Liver (tissue), 9 donors: ENCODE data around the gene TOP1. TPM values are rescaled to one million over a fixed set of nuclear protein-coding genes. Genes with fewer than 3 reads are reported as not detected.

Experiments
- DNase-seq: peaks from one replicate; pipeline ENCODE4 v3.0.0-alpha.2; 2017; ENCODE audit warnings: low spot score
- H3K27ac ChIP-seq, 2 donors: one replicate each; pipeline ENCODE4 v1.7.0; 2013; ENCODE audit warnings: inconsistent platforms in 2 of 2, low read length in 2 of 2, control low read depth in 1 of 2, low read depth in 1 of 2, mild to moderate bottlenecking in 1 of 2
- H3K27me3 ChIP-seq, 4 donors: one replicate each; pipeline versions ENCODE4 v1.6.1 to v1.7.0; 2013; ENCODE audit warnings: low read length in 3 of 4, inconsistent platforms in 1 of 4, mild to moderate bottlenecking in 1 of 4, moderate library complexity in 1 of 4; ENCODE audit not compliant: control insufficient read depth in 4 of 4, insufficient read depth in 4 of 4
- H3K36me3 ChIP-seq, 4 donors: one replicate each; pipeline versions ENCODE4 v1.6.1 to v1.7.0; 2013; ENCODE audit warnings: low read length in 3 of 4, mild to moderate bottlenecking in 3 of 4, low read depth in 1 of 4, moderate library complexity in 1 of 4; ENCODE audit not compliant: control insufficient read depth in 4 of 4, insufficient read depth in 3 of 4
- H3K4me1 ChIP-seq, 4 donors: one replicate each; pipeline versions ENCODE4 v1.6.1 to v1.7.0; 2013; ENCODE audit warnings: low read length in 3 of 4, mild to moderate bottlenecking in 3 of 4, moderate library complexity in 1 of 4; ENCODE audit not compliant: control insufficient read depth in 4 of 4, insufficient read depth in 4 of 4
- H3K4me3 ChIP-seq, 3 donors: one replicate each; pipeline versions ENCODE4 v1.6.1 to v1.7.0; 2013; ENCODE audit warnings: low read length in 3 of 3, control low read depth in 1 of 3, low read depth in 1 of 3, mild to moderate bottlenecking in 1 of 3
- H3K9ac ChIP-seq, 2 donors: one replicate each; pipeline ENCODE4 v1.7.0; 2013; ENCODE audit warnings: low read length in 2 of 2, mild to moderate bottlenecking in 2 of 2, moderate library complexity in 2 of 2, control low read depth in 1 of 2, low read depth in 1 of 2
- H3K9me3 ChIP-seq, 4 donors: one replicate each; pipeline versions ENCODE4 v1.6.1 to v1.7.0; 2013; ENCODE audit warnings: low read length in 3 of 4; ENCODE audit not compliant: control insufficient read depth in 4 of 4
- ATF3 ChIP-seq: IDR thresholded peaks from 2 replicates; pipeline ENCODE4 v1.6.1; 2016; ENCODE audit warnings: antibody characterized with exemption
- CTCF ChIP-seq: fragments of 150-350 bp; IDR thresholded peaks from 2 replicates; pipeline ENCODE4 v1.5.1; 2017; ENCODE audit warnings: improper control_type of control experiment, low read depth, low read length; ENCODE audit not compliant: missing input control
- EGR1 ChIP-seq, 2 donors: IDR thresholded peaks; 2 replicates each; pipeline ENCODE4 v1.6.1; 2016 to 2018; ENCODE audit warnings: antibody characterized with exemption in 2 of 2, low read depth in 2 of 2
- FOXA1 ChIP-seq: IDR thresholded peaks from 2 replicates; pipeline ENCODE4 v1.6.1; 2016; ENCODE audit warnings: antibody characterized with exemption
- FOXA2 ChIP-seq: IDR thresholded peaks from 2 replicates; pipeline ENCODE4 v1.6.1; 2016; ENCODE audit warnings: antibody characterized with exemption
- HNF4A ChIP-seq, 2 donors: conservative IDR thresholded peaks; 2 replicates each; pipeline ENCODE4 v1.6.1; 2016; ENCODE audit warnings: antibody characterized with exemption in 2 of 2, mild to moderate bottlenecking in 2 of 2
- HNF4G ChIP-seq: IDR thresholded peaks from 2 replicates; pipeline ENCODE4 v1.6.1; 2016; ENCODE audit warnings: antibody characterized with exemption
- JUND ChIP-seq, 2 donors: IDR thresholded peaks; 2 replicates each; pipeline ENCODE4 v1.6.1; 2016; ENCODE audit warnings: antibody characterized with exemption in 2 of 2
- MAX ChIP-seq: IDR thresholded peaks from 2 replicates; pipeline ENCODE4 v1.6.1; 2016; ENCODE audit warnings: antibody characterized with exemption
- NR2F2 ChIP-seq: IDR thresholded peaks from 2 replicates; pipeline ENCODE4 v1.6.1; 2016; ENCODE audit warnings: antibody characterized with exemption
- RAD21 ChIP-seq, 2 donors: IDR thresholded peaks; 2 replicates each; pipeline ENCODE4 v1.6.1; 2016; ENCODE audit warnings: antibody characterized with exemption in 2 of 2, mild to moderate bottlenecking in 2 of 2
- RXRA ChIP-seq, 2 donors: IDR thresholded peaks; 2 replicates each; pipeline ENCODE4 v1.6.1; 2017 to 2018; ENCODE audit warnings: antibody characterized with exemption in 2 of 2, mild to moderate bottlenecking in 1 of 2
- SP1 ChIP-seq: IDR thresholded peaks from 2 replicates; pipeline ENCODE4 v1.6.1; 2018; ENCODE audit warnings: antibody characterized with exemption, mild to moderate bottlenecking
- TAF1 ChIP-seq: conservative IDR thresholded peaks from 2 replicates; pipeline ENCODE4 v1.6.1; 2016; ENCODE audit warnings: antibody characterized with exemption, mild to moderate bottlenecking
- YY1 ChIP-seq: IDR thresholded peaks from 2 replicates; pipeline ENCODE4 v1.6.1; 2016; ENCODE audit warnings: antibody characterized with exemption, mild to moderate bottlenecking
- ZBTB33 ChIP-seq: IDR thresholded peaks from 2 replicates; pipeline ENCODE4 v1.6.1; 2016; ENCODE audit warnings: antibody characterized with exemption
- WGBS: extraction: QIAGEN DNeasy Blood & Tissue Kit; methylation state at CpG from one replicate; pipeline ENCODE4 v1.1.7; 2013; 5-methylcytosine and 5-hydroxymethylcytosine counted together
- polyA plus RNA-seq, 2 donors: library from polyadenylated mRNA; stranded (reverse) in 1 of 2; unstranded in 1 of 2; fragments of 200-250 nt in 1 of 2; fragments of >200 nt in 1 of 2; fragmentation: Nextera tagmentation in 1 of 2; extraction: Ambion mirVana in 1 of 2; gene quantifications; one replicate each; pipeline versions ENCODE4 v1.2.1 to v1.2.3, GENCODE V29; 2013 to 2015
- total RNA-seq, 2 donors: library from RNA; depleted of rRNA; stranded (reverse); fragments of >200 nt; gene quantifications; one replicate each; pipeline ENCODE4 v1.2.3, GENCODE V29; 2014
- donor health status: healthy.
- donor health status: healthy.
- donor health status: healthy.
- donor health status: healthy.
- donor health status: healthy.

Gene TOP1
- total and polyA plus RNA-seq, 4 donors = 13.7 to 62.1 (median 19.4) TPM

GRCh38 chr20:41159547-41159946, 130.9 kb downstream of the TOP1 start:
- Histone ChIP-seq H3K9me3 (no peaks in the 10 kb centered on the region), H3K4me3 (no peak overlapping the region), H3K27ac (no peak overlapping the region), H3K36me3 (peaks cover 2 to 15% (median 6%) of the 10 kb centered on the region in 4 donors), H3K27me3 (no peaks in the 10 kb centered on the region), H3K9ac (no peak overlapping the region), H3K4me1 (peaks cover 0 to 4% (median under 1%) of the 10 kb centered on the region in 4 donors)
- DNase-seq = no peak
- WGBS = 93% methylated on average over 10 of the region's 10 CpGs
- TF ChIP-seq NR2F2 = no peak
- TF ChIP-seq FOXA1 = no peak
- no peak for TF ChIP-seq HNF4G
- TF ChIP-seq JUND (IDR thresholded peaks at IDR 0.05) = no peak
- no peak for TF ChIP-seq MAX

- Histone ChIP-seq H3K4me3 (no peak overlapping the region), H3K9ac (no peak overlapping the region), H3K9me3 (no peaks in the 10 kb centered on the region), H3K36me3 (peaks cover 2 to 26% (median 12%) of the 10 kb centered on the region in 4 donors), H3K27me3 (no peaks in the 10 kb centered on the region), H3K27ac (no peak overlapping the region), H3K4me1 (peaks cover 0 to 4% (median 0%) of the 10 kb centered on the region in 4 donors)
- 96% methylated on average over 2 of the region's 2 CpGs for WGBS
- no peak for DNase-seq
- TF ChIP-seq HNF4A (conservative IDR thresholded peaks at IDR 0.05) = no peak
- no peak for TF ChIP-seq EGR1 (IDR thresholded peaks at IDR 0.05; ENCODE audit: low read depth in 2 of 2)
- no peak for TF ChIP-seq SP1
- no peak for TF ChIP-seq JUND (IDR thresholded peaks at IDR 0.05)
- TF ChIP-seq CTCF = no peak
- TF ChIP-seq YY1 = no peak
- TF ChIP-seq NR2F2 = no peak
- TF ChIP-seq FOXA1 = no peak
- TF ChIP-seq FOXA2 = no peak
- TF ChIP-seq RXRA (IDR thresholded peaks at IDR 0.05) = no peak
- TF ChIP-seq ATF3 = no peak
- no peak for TF ChIP-seq TAF1
- no peak for TF ChIP-seq RAD21 (IDR thresholded peaks at IDR 0.05)
- TF ChIP-seq HNF4G = no peak
These were observed 132.1 kb downstream of the TOP1 start for GRCh38 chr20:41160686-41161085.

GRCh38 chr20:41161886-41162285, 133.3 kb downstream of the TOP1 start:
- DNase-seq = no peak
- H3K9ac ChIP-seq = no peak overlapping the region
- H3K36me3 ChIP-seq = peaks cover 2 to 37% (median 16%) of the 10 kb centered on the region in 4 donors
- no peak overlapping the region for H3K27ac ChIP-seq
- TF ChIP-seq ZBTB33 (no peak), RAD21 (IDR thresholded peaks at IDR 0.05) (no peak), NR2F2 (no peak), JUND (IDR thresholded peaks at IDR 0.05) (no peak), EGR1 (IDR thresholded peaks at IDR 0.05; ENCODE audit: low read depth in 2 of 2) (no peak), HNF4G (no peak), FOXA2 (no peak), HNF4A (conservative IDR thresholded peaks at IDR 0.05) (no peak), SP1 (no peak), MAX (no peak), TAF1 (no peak), CTCF (no peak)
- 74% methylated on average over 1 of the region's 1 CpG for WGBS
- H3K4me1 ChIP-seq = peaks cover 0 to 1% (median 0%) of the 10 kb centered on the region in 4 donors
- H3K4me3 ChIP-seq = no peak overlapping the region
- no peaks in the 10 kb centered on the region for H3K9me3 ChIP-seq
- H3K27me3 ChIP-seq = no peaks in the 10 kb centered on the region
